ENCODE data around the gene TADA2B.

The TADA2B gene

DNA sequence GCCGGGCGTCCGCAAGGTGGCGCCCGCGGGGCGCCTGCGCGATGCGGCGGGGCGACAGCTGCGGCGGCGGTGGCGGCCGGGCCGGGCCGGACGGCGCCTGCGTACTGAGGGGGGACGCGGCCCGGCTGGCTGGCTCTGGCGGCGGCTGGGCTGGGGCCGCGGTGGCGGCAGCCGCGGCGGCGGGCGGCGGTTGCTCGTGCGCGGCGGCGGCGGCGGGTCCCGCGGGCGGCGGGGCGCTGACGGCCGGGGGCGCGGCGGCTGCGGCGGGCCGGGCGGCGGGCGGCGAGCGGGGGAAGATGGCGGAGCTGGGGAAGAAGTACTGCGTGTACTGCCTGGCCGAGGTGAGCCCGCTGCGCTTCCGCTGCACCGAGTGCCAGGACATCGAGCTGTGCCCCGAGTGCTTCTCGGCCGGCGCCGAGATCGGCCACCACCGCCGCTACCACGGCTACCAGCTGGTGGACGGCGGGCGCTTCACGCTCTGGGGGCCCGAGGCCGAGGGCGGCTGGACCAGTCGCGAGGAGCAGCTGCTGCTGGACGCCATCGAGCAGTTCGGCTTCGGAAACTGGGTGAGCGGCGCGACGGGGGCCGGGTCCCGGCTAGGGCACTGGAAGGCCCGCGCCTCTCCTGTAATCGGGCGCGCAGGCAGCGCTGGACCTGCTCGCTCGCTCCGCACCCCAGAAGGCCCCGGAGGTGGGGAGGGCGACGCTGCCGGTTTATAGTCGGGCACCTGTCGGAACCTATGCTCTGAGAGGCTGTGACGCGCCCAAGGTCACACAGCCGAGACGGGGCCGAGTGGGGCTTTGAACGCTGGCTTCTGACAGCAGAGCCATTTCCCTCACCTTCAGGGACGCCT lies at the start of gene TADA2B:
TSS of gene TADA2B (plus strand) at position 89 of the 853 bp plus-strand sequence. CDS start at position 297, 208 bp downstream.
- FAIRE-seq, result no peak

DNA sequence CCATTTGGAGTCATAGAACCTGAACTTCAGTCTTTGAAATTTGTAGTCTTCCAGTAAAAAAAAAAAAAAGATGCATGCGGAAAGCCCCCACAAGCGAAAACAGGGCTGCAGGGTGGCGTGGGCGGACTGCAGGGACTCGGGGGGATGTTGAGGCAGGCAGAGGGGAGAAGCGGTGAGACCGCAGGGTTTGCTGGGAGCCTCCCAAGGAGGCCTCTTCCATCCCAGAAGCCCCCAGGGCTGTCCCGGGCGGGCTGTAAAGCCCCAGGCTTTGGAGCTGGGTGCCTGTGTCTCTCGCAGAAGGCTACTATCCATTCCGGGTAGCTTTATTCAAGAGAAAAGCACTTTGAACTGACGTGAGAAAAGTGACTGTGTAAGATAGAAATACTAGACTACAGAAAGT lies 46.7 kb upstream of the TADA2B start:
- no peak for FAIRE-seq

DNA sequence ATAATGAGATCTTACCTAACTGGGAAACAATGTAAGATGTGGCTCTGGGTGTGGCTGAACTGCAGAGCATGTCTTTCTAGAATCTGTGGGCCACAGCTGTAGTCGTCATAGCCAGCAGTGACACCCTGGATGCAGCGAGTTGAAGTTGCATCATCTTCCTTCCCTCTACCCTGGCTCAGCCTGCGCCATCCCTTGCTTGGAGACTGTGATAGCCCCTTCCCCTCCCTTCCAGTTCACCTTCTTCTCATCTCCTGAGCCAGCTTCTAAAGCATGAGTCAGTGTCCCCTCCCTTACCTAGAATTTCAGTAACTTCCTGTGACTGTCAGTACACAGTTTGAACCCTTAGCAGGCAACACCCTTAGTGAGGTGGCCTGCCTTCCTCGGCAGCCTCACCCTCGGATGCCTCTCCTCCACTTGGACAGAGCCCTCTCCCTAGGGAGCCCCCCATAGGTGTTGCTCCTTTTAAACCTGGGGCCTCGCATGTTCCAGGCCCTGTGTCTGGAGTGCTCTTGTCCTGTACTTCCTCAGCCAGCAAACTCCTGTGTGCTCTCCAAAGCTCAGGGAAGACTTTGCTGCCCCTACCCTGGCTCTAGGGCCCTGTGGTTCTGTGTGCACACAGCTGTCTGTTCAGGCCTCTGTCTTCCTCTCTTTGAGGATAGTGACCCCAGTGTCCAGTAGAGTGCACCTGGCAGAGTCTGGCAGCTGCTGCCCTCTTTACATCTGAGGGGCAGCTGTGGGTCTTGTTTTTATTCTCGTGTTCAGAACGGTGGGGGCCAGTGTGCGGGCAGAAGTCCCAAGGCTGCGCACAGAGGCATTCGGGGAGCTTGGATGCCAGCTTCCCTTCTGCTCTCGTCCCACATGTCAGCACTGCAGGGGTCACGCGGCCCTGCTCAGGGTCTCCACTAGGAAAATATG lies 43.7 kb upstream of the TADA2B start:
- no peak for FAIRE-seq

- no peak for FAIRE-seq
Measured at GRCh38 chr4:7000421-7001176, 42.6 kb upstream of the TADA2B start.

DNA sequence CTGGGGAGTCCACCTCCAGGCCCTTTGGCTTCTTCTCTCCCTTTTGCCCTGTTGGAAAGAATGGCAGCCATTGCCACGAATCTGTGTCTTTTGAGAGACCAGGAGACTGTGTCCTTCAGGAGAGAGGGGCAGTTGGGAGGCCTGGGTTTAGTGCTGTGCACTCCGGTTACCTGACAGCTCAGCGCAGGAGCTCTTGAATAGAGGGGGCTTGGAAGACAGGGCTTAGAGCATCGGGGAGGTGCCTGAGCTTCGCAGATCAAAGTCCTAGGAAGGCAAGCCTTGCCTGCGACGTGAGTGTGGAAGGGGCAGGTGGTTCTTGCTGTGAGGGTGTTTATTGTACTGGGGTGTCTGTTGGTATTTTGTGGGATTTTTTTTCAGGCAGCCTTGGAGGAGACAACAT lies 41.9 kb upstream of the TADA2B start:
- FAIRE-seq, result no peak

DNA sequence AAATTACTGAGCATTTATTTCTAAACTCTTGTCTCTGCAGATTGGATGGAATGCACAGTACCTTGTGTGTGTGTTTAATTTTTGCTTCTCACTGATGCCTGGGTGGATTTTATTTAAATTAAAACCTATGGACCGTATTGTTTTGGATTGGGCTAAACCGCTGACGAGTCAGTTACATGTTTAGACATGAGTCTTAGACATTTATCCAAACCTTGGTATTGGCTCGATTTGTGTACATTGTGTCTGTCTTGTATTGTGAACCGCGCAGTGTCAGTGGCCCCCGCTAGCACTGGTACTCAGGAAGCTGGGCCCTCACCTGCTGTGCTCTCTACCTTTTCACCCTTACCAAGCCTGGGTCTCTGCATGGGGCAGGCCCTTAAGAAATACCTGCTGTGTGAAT lies 40.8 kb upstream of the TADA2B start:
- FAIRE-seq, result no peak

GRCh38 chr4:7003176-7003878 lies 39.8 kb upstream of the TADA2B start:
- FAIRE-seq, result no peak

DNA sequence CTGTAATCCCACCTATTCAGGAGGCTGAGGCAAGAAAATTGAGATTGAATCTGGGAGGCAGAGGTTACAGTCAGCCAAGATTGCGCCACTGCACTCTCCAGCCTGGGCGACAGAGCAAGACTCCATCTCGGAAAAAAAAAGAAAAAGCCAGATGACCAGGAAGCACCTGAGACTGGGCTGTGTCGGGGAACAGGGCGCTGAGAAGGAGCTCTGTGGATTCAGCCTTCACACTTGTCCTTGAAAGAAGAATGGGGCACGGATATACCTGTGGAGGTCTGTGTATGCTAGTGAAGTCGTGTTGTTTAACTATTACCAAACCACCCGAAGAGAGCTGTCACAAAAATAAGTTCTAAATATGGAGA lies 39.3 kb upstream of the TADA2B start:
- FAIRE-seq, result no peak

GRCh38 chr4:7004331-7004730 lies 38.8 kb upstream of the TADA2B start:
- no peak for FAIRE-seq

- FAIRE-seq, result no peak
Measured at GRCh38 chr4:7005571-7005970, 37.6 kb upstream of the TADA2B start.

- no peak for FAIRE-seq
Measured at GRCh38 chr4:7006411-7006810, 36.8 kb upstream of the TADA2B start.

DNA sequence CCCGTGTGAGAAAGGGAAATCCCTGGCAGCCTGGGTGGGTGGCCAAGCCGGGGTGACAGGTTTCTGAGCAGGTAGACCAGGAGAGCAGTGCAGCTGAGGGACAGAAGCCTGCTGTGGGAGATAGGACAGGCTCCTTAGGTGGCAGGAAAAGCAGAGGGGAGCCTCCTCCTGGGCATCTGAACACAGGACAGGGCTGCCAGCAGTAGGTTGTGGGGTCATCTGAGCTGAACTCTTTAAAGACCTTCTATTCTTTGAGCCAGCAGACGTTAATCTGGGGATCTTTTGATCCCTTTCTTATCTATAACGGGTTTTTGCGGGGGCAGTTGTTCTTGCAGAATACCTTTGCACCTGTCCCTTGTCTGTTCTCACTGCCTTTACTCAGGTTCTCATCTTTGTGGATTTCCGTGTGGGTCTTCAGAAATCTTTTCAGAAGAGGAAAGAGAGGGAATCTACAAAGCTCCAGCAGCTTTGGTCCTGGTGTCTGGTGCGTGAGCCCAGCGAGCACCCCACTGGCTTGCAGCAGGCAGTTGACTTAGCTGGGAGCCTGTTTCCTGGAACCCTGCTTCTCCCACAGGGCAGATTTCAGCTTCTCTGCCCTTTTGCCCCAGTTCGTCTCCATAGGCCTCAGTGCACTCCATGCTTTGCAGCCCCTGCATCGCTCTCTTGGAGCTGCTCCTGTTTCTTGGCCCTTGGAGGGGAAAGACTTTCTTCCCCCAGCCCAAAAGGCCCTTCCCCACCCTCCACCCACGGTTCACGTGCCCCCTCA lies 35.8 kb upstream of the TADA2B start:
- FAIRE-seq, result no peak

DNA sequence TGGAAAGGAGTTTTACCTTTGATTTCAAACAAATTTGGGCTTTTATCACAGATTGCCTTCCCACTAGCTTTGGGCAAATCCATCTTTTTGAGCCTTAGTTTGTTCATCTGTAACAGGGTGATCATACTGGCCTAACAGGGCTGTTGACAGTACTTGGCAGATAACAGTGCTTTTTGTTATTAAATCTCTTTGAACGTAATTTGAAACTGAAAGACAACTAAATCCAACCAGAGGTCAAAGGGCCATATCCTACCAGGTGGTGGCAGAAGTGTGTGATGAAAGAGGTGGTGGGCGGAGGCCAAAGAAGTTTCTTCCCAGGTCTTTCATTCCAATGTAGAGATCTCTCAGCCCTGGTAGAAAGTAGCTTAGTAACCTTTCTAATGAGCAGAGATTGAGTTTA lies 35.2 kb upstream of the TADA2B start:
- FAIRE-seq, result no peak

- FAIRE-seq, result no peak
Measured at GRCh38 chr4:7009564-7009963, 33.6 kb upstream of the TADA2B start.

- no peak for FAIRE-seq
Measured at GRCh38 chr4:7013175-7013574, 30.0 kb upstream of the TADA2B start.

DNA sequence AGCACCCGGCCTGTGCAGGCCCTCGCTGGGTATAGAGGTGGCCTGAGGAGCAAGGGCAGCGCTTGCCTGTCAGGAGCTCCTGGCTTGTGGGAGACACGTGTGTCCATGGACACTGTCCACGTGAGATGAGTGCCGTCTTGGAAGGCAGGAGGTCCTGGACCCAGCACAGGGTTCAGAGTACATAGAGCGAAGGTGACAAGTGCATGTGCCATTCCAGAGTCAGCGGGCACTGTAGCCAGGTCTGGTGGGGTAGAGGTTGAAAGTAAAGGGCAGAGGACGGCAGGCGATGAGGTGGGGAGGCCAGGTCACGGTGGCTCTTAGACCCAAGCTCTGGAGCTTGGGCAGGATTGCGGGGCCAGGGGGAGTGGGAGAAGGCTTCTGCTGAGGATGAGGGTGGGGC lies 28.4 kb upstream of the TADA2B start:
- FAIRE-seq, result no peak

GRCh38 chr4:7015383-7016035 lies 27.7 kb upstream of the TADA2B start:
- no peak for FAIRE-seq

GRCh38 chr4:7016086-7016485 lies 27.1 kb upstream of the TADA2B start:
- FAIRE-seq, result no peak

- no peak for FAIRE-seq
Measured at GRCh38 chr4:7016512-7016911, 26.7 kb upstream of the TADA2B start.

DNA sequence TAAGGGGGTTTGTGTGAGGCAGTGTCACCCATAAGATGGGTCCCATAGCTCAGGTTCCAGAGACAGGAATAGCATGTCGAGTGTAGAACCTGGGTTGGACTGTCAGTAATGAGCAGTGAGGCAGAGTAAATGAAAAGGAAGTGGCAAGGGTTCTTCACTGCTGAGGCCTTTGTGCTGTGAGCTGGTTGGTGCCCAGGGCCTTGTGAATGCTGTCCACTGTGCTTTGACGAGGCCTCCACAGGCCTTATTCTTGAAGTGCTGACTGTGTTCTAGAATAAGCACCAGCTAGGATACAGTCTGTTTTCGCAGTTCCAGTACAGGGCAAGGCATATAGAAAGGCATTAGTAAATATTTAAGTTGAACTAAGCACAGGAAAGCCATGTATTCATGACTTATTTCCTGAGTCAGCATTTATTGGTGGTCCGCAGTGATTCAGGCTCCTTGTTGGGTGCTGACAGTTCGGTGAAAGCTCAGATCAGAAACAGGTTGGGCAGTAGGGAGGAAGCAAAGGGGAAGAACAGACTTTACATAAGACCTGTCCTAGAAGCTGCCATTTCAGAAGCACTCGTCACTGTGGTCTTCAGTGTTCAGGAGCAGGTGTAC lies 25.6 kb upstream of the TADA2B start:
- FAIRE-seq, result no peak

DNA sequence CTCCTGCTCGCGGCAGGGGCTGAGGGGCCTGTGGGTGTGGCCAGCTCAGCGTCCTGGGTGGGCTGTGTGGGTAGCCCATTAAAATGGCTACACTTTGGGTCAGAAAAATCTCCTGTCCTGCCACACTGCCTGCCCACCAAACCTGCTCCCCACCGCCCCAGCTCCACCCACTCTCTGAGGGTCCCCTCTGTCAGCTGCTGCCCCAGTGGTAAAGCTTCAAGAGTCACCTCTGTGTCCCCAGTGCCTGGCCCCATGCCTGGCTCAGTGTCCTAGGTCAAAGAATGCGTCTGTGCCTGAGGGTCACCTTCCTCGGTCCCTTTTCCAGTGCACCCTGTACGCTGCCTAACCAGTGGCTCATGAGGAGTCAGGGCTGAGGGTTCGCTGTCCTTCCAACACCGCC lies 24.9 kb upstream of the TADA2B start:
- FAIRE-seq, result no peak

All from islet of Langerhans (tissue), 1 donor.